Activated T-cell treated with anti-CD3 and anti-CD28 coated beads for 48 hours (primary cell): ENCODE data around the gene ROBO1.
"Not testable (repeated sequence)": the region's sequence is repeated elsewhere in the genome, so short reads cannot be mapped to it uniquely, and the experiment has no call there.

Experiments used
- DNase-seq: peaks from one replicate; pipeline ENCODE4 v3.0.0-alpha.2; 2020; ENCODE audit warnings: low read depth

ROBO1 gene

DNA sequence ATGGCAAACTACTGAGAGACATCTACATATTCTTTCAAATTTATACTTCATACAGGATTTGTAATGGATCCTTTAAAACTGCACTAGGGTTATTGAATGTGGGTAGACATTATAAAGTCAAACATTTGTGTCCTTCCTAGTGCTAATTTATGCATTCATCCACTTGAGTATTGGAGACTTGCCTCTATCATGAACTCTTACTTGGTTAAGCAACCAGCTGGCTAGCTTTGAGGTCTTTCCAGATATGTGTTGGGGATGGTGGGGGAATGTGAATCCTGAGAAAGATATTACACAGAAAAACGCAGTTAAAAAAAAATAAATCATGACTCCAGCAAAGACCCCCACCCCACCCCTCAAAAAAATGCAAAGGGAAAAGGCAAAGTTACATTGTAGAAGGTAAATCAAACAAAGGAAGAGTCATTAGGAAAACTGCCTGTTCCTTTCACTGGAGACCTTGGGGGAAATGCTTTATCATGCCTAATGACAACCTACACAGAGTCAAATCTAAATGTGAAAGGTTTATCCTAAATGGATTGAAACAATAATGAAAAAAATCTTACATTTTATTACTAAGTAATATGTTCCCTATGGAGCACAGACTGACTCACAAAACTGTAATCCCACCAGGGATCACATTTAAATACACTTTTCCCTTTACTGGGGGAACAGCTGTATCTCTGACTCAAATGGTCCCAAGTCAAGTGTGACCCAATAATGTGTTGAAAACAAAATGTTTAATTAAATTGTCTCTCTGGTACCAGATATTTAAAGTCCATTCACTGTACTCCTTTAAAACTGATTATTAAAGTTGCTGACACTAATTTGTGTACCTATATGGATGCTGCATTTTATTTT lies 522.3 kb downstream of the ROBO1 start:
- no peak for DNase-seq

DNA sequence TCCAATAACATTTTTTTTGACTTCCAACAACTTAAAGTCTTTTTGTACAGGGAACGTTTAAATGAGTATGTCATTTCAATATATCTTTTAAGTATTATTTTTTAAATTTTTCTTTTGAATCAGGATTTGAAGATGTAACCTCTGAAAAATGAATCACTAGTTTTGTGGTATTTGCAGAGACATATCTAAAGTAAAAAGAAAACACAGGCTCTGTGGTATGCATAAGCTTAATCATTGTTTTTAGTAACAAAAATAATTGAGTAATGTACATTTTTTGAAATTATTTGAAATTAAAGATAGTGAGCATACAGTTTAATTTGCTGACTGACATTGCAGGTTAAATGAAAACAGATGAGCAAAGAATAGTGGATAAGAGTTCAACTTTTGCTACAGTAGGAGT lies 531.3 kb downstream of the ROBO1 start:
- no peak for DNase-seq

DNA sequence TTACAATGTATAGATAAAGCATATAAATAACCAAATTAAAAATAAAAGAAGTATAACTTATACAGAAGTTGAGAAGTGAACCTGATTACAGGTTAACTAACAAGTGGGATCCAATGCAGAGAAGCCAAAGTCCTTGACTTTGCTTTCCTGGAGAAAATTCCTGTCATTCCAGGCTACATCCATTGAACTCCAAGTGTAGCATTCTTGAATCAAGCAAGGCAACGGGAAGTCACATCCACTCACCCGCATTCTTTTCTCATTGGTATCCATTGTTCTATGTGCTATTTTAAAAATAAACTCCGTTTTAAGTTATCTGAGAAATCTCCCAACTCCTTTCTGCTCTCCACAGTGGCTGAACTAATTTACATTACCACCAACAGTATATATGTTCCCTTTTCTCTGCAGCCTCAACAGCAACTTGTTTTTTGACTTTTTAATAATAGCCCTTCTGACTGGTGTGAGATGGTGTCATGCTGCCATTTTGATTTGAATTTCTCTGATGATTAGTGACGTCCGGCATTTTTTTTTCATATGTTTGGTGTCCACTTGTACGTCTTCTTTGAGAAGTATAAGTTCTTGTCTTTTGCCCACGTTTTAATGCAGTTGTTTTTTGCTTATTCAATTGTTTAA lies 534.3 kb downstream of the ROBO1 start:
- DNase-seq = no peak

DNA sequence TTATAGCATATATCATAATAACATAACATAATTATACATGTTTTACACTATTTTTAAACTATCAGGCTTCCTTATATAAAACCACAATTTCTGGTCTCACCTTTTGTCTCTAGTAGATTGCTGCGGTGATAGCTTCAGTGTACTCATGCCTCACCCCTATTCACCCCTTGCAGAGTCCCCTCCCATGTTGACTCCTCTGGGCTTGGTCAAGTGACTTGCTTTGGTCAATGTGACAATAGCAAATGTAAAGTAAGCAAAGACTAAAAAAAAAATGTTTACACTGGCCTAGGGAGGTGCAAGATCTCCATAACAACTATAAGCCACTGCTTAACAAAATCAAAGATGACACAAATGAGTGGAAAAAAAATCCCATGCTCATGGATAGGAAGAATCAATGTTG lies 537.5 kb downstream of the ROBO1 start:
- DNase-seq = no peak

DNA sequence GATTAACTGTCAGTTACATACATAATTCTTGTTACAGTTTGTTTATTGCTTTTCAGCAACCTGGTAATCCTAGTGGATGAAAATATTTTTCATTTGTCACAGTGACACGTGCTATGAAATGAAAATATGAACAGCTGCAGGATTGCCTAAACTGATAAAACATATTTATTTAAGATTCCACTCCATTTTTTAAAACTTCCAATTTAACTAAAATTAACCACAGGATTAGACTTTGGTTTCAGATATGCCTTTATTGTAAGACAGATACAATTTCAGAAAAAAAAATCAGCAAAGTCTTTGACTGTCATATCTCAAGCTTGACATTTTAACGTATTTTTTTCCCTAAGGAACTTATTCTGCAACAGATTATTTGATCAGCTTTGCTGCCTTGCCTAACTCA lies 550.7 kb downstream of the ROBO1 start:
- no peak for DNase-seq

DNA sequence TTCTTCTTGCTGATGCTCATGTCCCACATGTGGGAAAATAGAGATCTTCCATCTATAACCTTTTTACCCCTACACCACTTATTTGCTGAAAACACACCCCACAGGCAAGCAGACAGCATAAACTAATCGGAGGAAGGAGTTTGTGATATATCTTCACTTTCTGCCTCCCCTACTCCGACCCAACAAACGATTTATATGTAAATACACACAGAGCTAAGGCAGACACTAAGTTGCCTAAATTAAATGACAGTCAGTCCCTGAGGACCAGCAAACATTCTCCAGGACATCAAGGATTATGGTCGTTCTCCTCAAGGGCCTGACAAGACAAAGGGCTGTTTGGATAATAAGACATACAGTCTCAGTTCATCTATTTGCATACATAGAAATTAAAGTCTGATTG lies 552.5 kb downstream of the ROBO1 start:
- DNase-seq = no peak

DNA sequence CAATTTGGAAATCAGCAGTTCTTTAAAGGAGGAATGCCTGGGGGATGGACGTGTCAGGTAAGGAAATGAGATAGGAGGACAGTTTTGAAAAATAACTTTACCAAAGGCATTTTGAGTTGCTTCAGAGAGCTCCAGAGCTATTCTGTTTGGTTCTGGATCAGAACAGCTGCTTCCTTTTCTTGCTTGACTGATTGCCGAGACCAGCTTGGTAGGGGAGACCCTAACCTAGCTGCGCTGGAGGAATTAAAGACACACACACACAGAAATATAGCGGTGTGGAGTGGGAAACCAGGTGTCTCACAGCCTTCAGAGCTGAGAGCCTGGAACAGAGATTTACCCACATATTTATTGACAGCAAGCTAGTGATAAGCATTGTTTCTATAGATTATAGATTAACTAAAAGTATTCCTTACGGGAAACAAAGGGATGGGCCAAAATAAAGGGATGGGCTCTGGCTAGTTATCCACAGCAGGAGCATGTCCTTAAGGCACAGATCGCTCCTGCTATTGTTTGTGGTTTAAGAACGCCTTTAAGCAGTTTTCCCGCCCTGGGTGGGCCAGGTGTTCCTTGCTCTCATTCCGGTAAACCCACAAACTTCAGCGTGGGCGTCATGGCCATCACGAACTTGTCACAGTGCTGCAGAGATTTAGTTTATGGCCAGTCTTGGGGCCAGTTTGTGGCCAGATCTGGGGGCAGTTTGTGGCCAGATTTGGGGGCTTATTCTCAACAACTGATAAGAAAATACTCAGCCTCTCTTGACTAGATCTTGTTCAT lies 556.0 kb downstream of the ROBO1 start:
- no peak for DNase-seq

DNA sequence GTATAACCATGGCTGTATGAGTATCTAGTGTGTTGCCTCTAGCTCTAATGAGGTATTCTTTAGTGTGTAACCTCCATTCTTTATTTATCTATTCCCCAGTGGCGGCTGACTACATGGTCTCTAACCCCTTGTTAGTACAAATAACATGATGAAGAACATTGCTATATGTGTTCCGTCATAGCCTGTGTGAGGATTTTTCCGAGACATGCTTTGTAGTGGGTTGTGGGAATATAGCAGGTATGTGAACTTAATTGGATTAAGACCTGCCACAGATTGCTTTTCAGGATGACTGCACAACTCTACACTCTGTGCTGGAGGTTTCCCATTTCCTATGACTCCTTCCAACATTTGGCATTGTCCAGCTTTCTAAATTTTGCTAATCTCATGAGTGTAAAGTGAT lies 563.4 kb downstream of the ROBO1 start:
- DNase-seq = no peak

DNA sequence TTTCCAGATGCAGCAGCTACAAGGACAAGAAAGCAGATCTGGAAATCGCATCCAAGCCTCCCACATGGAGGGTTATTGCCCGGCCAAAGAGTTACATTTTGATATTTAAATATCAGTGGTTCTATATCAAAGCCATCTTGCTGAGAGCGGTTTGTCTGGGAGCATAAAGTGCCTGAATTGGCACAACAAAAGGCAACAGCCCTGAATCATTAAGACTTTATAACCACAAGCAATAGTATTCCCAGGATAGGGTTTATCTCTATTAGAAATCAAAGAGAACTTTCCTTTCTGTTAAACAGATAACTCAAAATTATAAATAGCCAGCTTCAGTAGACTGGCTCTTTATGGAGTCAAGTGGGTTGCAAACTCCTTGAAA lies 564.7 kb downstream of the ROBO1 start:
- no peak for DNase-seq

DNA sequence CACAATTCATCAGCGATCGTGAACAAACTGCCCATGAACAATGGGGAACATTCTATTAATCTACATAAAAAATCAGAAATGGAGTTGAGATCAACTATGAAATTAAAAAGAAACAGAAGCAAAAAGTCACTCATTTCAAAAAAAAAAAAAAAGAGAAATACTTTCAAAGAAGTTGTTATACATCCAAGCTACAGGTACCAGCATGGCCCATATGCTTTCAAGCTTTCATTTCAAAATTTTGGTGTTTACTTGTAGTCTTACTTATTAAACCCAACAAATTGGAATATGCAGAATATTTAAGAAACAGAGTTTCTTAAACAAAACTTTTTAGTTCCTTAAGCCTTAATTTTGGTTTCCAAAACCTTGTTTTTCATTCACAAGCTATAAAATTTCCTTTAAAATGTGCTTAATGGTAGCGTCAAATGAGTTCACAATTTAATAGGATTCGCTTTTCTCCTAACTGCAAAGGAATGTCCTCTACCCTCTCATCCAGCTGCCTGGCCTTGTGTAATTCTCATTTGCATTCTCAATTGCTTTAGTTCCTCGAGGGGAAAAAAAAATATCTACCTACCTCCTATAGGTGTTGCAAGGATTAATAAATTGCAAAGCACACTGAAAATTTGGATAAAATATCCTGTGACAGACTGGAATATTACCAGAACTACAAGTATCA lies 565.2 kb downstream of the ROBO1 start:
- DNase-seq = no peak

DNA sequence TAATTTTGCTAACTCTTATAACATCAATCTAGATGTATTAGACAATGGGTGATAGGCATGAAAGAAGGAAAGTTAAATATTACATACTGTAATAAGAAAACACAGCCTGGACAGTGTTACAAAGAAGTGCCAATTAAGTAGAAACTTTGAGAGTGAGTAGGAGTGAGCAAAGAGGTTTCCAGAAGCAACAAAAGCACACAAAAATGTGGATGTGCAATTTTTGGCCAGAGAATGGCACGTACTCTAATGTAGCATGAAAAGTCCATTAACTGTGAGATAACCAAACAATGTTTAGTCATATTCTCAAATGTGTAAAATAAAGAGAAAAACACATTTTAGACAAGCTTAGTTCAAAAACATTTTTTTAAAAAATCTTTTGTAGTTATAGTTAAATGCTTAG lies 567.3 kb downstream of the ROBO1 start:
- no peak for DNase-seq

DNA sequence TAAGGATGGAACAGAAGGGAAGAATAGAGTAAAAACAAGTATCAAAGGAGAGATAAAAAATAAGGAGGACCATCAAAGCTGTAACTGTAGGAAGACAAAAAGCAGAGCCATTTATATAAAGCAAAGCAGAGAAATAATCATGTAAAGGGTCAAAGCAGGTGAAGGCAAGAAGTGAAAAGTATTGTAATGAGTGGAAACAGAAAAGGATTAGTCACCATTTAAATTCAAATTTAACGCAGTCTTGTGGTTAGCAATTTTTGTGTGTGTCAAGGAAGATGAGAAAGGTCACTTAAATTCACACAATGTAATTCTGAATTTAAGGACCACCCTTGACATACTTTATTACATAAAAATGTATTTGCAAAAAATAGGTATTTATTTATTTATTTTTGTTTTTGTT lies 567.8 kb downstream of the ROBO1 start:
- no peak for DNase-seq

DNA sequence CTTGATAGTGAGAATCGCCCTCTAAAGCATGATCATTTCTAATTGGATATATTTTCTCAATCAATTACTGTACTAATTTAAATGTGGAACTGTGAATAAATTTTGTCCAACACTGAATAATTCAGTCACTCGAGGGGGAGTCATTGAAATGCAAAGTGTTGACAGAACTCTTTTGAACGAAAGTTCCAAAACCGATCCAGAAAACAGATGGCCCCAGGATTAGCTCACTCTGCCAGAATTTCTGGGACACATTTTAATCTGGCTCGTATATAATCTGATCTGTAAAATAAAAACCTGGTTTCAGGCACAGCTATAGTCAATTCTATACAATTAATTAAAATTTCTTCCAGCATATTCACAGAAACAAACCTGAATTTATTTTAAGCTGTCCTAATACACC lies 580.4 kb downstream of the ROBO1 start:
- DNase-seq = no peak

DNA sequence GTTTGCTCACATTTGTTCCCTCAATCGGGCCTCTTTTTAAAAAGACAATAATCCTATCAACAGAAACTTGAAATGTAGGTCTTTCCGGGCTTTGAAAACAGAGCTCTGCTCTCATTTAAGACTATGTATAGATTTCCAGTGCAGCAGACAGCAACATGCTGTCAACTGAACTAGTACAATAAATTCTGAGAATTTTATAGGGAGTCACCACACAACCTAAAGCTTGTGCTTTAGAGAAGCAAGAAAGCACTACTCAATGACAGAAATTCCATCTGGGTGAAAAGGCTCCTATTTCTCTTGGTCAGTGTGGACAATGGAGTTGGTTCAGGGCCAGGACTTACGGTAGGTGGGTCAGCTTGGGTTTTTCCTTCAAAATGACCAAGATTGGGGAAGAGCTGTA lies 583.5 kb downstream of the ROBO1 start:
- no peak for DNase-seq

DNA sequence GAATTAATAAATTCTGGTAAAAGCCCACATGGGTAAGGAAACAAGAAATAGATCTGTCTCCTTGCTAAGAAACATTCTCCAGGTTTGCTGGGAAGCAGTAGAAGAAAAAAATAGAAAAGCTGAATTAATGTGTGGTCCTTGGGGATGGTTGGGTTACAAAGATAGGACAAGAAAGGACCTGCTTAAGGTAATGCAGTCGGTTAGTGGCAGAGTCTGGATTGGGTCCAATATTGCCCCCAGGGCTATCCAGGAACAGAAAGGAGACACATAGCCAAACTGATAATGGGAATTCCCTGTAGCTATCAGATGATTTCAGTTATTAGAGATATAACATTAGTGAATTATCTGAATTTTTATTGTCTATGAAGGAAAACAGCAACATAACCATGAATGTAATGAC lies 584.3 kb downstream of the ROBO1 start:
- DNase-seq = no peak

DNA sequence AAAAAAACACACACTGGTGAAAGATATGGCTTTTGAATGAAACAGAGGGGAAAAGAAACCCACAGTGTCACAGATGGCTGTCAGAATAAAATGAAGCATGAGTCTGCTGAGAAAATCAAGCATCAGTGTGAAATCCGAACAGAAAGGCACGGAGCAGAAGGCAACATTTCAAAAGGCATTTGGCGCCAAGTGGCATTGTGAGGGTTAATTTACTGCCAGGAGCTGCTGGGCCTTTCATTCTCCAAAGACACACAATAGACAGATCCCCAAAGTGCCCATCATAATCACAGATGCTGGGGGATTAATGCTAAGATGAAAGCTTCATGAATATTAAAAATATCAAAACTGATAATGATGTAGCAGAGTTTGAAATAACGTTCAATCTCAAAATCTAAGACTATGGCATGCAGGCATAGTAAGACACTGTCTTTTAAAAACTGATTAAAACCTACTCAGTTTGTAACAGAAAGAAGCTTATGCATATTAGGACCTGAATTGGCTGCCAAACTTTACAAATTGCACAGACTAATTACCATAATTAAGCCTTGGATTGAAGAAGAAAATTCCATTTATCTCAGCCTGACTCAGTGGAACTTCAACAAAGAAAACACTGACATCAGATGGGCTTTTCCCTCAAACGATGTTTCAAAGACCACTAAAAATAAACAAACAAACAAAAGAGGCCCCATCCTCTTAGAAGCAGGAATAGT lies 589.2 kb downstream of the ROBO1 start:
- DNase-seq = no peak

DNA sequence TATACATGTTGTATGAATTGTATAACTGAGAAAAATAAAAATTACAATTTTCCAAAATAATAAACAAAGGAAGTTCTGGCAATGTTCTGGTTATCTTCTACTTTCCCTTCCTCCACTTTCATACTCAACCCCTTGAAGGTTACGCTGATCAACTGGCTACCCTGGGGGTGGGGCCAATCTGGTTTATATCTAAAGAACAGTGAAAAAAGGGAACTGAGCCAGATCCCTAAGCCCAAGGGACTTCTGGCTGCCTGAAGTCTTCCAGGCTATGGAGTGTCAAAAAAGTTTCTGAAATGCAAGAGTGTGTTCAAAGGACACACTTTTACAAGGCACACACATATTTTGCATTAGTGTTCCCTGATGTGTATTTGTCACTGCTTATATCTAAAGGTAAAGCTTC lies 591.9 kb downstream of the ROBO1 start:
- DNase-seq = no peak

DNA sequence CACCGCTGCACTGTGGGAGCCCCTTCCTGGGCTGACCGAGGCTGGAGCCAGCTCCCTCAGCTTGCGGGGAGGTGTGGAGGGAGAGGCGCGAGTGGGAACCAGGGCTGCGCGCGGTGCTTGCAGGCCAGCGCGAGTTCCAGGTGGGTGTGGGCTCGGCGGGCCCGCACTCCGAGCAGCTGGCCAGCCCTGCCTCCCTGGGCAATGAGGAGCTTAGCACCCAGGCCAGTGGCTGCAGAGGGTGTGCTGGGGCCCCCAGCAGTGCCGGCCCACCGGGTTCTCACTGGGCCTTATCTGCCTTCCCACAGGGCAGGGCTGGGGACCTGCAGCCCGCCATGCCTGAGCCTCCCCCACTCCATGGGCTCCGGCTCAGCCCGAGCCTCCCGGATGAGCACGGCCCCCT lies 594.5 kb downstream of the ROBO1 start:
- DNase-seq = not testable (repeated sequence)

DNA sequence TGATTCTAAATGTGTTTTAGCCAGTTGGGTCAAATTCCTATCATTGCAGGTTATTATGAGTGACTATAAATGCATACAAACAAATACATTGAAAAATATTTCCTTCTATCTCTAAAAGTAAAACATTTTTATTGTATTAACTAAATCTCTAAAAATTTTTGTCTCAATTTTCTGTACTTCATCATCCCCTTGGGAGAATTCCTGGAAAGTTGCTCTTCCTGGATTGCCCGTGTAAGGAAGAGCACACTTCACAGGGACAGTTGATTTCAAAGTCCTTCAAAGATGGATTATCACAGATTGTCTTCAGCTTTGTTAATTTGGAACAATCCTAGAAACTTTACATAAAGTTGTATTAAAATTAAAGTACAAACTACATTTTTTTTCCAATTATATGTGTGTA lies 595.6 kb downstream of the ROBO1 start:
- no peak for DNase-seq

DNA sequence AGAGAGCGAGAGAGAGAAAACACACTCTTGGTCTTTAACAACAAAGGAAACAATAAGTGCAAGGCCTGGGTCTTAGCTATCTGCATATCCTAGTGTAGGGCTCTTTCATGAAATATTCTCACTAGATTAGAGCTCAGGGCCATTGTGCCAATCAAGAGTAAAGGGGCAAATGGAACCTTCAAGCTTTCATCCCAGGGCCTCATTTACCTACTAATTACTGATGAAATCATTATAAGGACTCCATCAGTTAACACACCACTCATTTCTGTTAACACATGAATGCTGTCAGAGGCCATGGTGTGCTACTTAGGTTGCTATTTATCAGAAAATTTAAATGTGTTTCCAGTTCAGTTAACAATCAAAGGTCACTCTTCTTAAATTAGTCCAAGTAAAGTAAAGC lies 597.8 kb downstream of the ROBO1 start:
- no peak for DNase-seq

DNA sequence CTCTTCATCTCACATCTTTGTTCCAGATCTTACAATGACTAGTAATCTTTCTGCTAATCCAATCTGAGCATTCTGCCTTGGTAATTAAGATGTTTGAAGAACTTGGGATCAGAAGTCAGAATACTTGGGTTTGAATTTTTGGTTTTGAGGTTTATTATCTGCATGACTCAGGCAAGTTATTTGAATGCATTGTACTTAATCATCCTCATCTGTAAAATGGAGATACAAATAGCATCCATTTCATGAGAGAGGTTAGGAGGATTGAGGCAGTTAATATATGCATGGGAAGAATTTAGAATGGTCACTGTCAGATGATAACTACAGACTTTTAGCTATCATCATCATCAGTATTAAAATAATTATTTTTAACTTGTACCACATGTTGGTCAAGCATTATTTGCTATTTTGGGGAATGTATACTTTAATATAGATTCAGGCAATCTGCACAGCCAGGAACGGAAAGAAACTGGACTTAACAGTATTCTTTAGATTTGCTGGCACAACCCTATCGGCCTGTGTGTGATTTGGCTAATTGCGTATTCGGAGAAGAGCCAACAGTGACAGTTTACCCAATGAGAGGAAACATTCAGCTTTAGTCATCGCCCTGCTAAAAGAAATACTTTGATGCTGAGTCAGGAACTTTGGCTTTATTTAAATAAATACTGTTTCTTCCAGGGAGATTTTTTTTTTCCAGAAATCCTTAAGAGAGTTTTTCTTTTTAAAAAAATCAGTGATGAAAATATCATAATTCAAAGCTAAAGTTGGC lies 600.0 kb downstream of the ROBO1 start:
- no peak for DNase-seq
